ENCODE results near the gene CMTM8.

The CMTM8 gene

GRCh38 chr3:32347343-32348125 is 109.1 kb downstream of the CMTM8 start:
- TF ChIP-seq TAF1 (IDR thresholded peaks at IDR 0.05; ENCODE audit: borderline replicate concordance, insufficient read depth, low read length) (no peak), SIN3A (IDR thresholded peaks at IDR 0.05; ENCODE audit: borderline replicate concordance, insufficient read depth, low read length) (no peak), POLR2AphosphoS5 (IDR thresholded peaks at IDR 0.05; ENCODE audit: low read depth, low read length) (no peak), REST (IDR thresholded peaks at IDR 0.05; ENCODE audit: insufficient read depth in 1 of 2, low read depth in 2 of 2, low read length in 2 of 2) (no peak), FOXP2 (optimal IDR thresholded peaks at IDR 0.05; ENCODE audit: borderline replicate concordance, extremely low read depth, extremely low read length, insufficient read depth) (no peak)

GRCh38 chr3:32349184-32349583 is 110.7 kb downstream of the CMTM8 start:
- no peak for TF ChIP-seq REST (IDR thresholded peaks at IDR 0.05; ENCODE audit: insufficient read depth in 1 of 2, low read depth in 2 of 2, low read length in 2 of 2)
- no peak for TF ChIP-seq FOXP2 (optimal IDR thresholded peaks at IDR 0.05; ENCODE audit: borderline replicate concordance, extremely low read depth, extremely low read length, insufficient read depth)
- no peak for TF ChIP-seq POLR2AphosphoS5 (IDR thresholded peaks at IDR 0.05; ENCODE audit: low read depth, low read length)
- TF ChIP-seq SIN3A (IDR thresholded peaks at IDR 0.05; ENCODE audit: borderline replicate concordance, insufficient read depth, low read length): no peak
- no peak for TF ChIP-seq TAF1 (IDR thresholded peaks at IDR 0.05; ENCODE audit: borderline replicate concordance, insufficient read depth, low read length)

- no peak for TF ChIP-seq POLR2AphosphoS5 (IDR thresholded peaks at IDR 0.05; ENCODE audit: low read depth, low read length)
- no peak for TF ChIP-seq SIN3A (IDR thresholded peaks at IDR 0.05; ENCODE audit: borderline replicate concordance, insufficient read depth, low read length)
- no peak for TF ChIP-seq FOXP2 (optimal IDR thresholded peaks at IDR 0.05; ENCODE audit: borderline replicate concordance, extremely low read depth, extremely low read length, insufficient read depth)
- TF ChIP-seq REST (IDR thresholded peaks at IDR 0.05; ENCODE audit: insufficient read depth in 1 of 2, low read depth in 2 of 2, low read length in 2 of 2): no peak
- TF ChIP-seq TAF1 (IDR thresholded peaks at IDR 0.05; ENCODE audit: borderline replicate concordance, insufficient read depth, low read length): no peak
Observed at GRCh38 chr3:32352563-32352962, 114.1 kb downstream of the CMTM8 start.

GRCh38 chr3:32353351-32353750 is 114.9 kb downstream of the CMTM8 start:
- TF ChIP-seq TAF1 (IDR thresholded peaks at IDR 0.05; ENCODE audit: borderline replicate concordance, insufficient read depth, low read length): no peak
- TF ChIP-seq SIN3A (IDR thresholded peaks at IDR 0.05; ENCODE audit: borderline replicate concordance, insufficient read depth, low read length): no peak
- no peak for TF ChIP-seq FOXP2 (optimal IDR thresholded peaks at IDR 0.05; ENCODE audit: borderline replicate concordance, extremely low read depth, extremely low read length, insufficient read depth)
- no peak for TF ChIP-seq POLR2AphosphoS5 (IDR thresholded peaks at IDR 0.05; ENCODE audit: low read depth, low read length)
- TF ChIP-seq REST (IDR thresholded peaks at IDR 0.05; ENCODE audit: insufficient read depth in 1 of 2, low read depth in 2 of 2, low read length in 2 of 2): no peak
